Caco-2 (cell line): ENCODE data around the gene WDR48. TPM values are rescaled to one million over a fixed set of nuclear protein-coding genes. Genes with fewer than 3 reads are reported as not detected.

ENCODE experiments used
- BruUV-seq: library from RNA; stranded (reverse); fragments of 400-500 nt; replicated peaks from 2 replicates; lab custom pipeline; 2021; lab: Mats Ljungman, UMichigan
- CTCF ChIA-PET: fragments of 300-600 bp; sonication (Branson Sonifier 250); formaldehyde crosslinking; loops from one replicate; lab custom pipeline; 2022; ENCODE audit warnings: antibody characterized with exemption; lab: Charles Lee
- POLR2A ChIA-PET: fragments of 300-600 bp; sonication (Branson Sonifier 250); formaldehyde crosslinking; loops from one replicate; lab custom pipeline; 2022; ENCODE audit warnings: antibody characterized with exemption; lab: Charles Lee
- DNase-seq, 2 experiments: peaks; one replicate each; pipeline versions ENCODE4 v3.0.0 to v3.0.0-alpha.2; 2020 to 2022
- H3K27me3 ChIP-seq: replicated peaks from 2 replicates; pipeline ENCODE4 v1.6.0; 2011; ENCODE audit warnings: low read length; ENCODE audit not compliant: control insufficient read depth, insufficient read depth
- H3K36me3 ChIP-seq: 2 replicates; pipeline ENCODE4 v1.5.1; 2011; ENCODE audit warnings: low read length; ENCODE audit not compliant: control insufficient read depth, insufficient read depth
- H3K4me1 ChIP-seq: fragments of 250-450 bp; sonication (Bioruptor Pico); 2 replicates; pipeline ENCODE4 v1.5.1; 2020; ENCODE audit warnings: mild to moderate bottlenecking
- H3K4me3 ChIP-seq: 2 replicates; pipeline ENCODE4 v1.5.1; 2011; ENCODE audit warnings: low read depth, mild to moderate bottlenecking, control low read depth, low read length
- H3K9me3 ChIP-seq: fragments of 250-450 bp; sonication (Bioruptor Pico); 2 replicates; pipeline ENCODE4 v1.5.1; 2020; ENCODE audit warnings: mild to moderate bottlenecking, moderate library complexity
- H3K27ac Mint-ChIP-seq: one replicate; pipeline ENCODE4 v1.8.0; 2022; ENCODE audit warnings: mixed read lengths; ENCODE audit not compliant: unreplicated experiment
- H3K27me3 Mint-ChIP-seq: one replicate; pipeline ENCODE4 v1.8.0; 2022; ENCODE audit warnings: mixed read lengths; ENCODE audit not compliant: insufficient read depth, unreplicated experiment
- H3K36me3 Mint-ChIP-seq: one replicate; pipeline ENCODE4 v1.8.0; 2022; ENCODE audit warnings: mild to moderate bottlenecking, mixed read lengths; ENCODE audit not compliant: insufficient read depth, unreplicated experiment
- H3K4me1 Mint-ChIP-seq: one replicate; pipeline ENCODE4 v1.8.0; 2022; ENCODE audit warnings: low read depth, mixed read lengths; ENCODE audit not compliant: unreplicated experiment
- H3K4me3 Mint-ChIP-seq: one replicate; pipeline ENCODE4 v1.8.0; 2022; ENCODE audit warnings: mild to moderate bottlenecking, moderate library complexity, mixed read lengths; ENCODE audit not compliant: unreplicated experiment
- H3K9me3 Mint-ChIP-seq: one replicate; pipeline ENCODE4 v1.8.0; 2022; ENCODE audit warnings: mixed read lengths; ENCODE audit not compliant: unreplicated experiment
- intact Hi-C: fragments of 100-400 bp; cut with micrococcal nuclease; formaldehyde crosslinking; loops from one replicate; pipeline ENCODE4 v1.10.0; 2022; ENCODE audit not compliant: unreplicated experiment
- total RNA-seq: library from RNA; stranded (reverse); gene quantifications from 2 replicates; pipeline ENCODE4 v1.2.3, GENCODE V29; 2022
- TF ChIP-seq, protein P1 (sequence below), 2 experiments: fragments of 200-600 bp in 1 of 2; IDR thresholded peaks; 1 replicate in 1 of 2; 2 replicates in 1 of 2; pipeline versions ENCODE4 v1.5.1 to v1.8.0; 2011 to 2022; ENCODE audit warnings: antibody characterized with exemption in 1 of 2, control low read depth in 1 of 2, inconsistent platforms in 1 of 2, low read depth in 1 of 2, low read length in 1 of 2, mild to moderate bottlenecking in 1 of 2, moderate library complexity in 1 of 2; ENCODE audit not compliant: insufficient read depth in 1 of 2, severe bottlenecking in 1 of 2, unreplicated experiment in 1 of 2

The WDR48 gene
- total RNA-seq, 1 experiment from 2014 or later: 27.6 TPM

DNA sequence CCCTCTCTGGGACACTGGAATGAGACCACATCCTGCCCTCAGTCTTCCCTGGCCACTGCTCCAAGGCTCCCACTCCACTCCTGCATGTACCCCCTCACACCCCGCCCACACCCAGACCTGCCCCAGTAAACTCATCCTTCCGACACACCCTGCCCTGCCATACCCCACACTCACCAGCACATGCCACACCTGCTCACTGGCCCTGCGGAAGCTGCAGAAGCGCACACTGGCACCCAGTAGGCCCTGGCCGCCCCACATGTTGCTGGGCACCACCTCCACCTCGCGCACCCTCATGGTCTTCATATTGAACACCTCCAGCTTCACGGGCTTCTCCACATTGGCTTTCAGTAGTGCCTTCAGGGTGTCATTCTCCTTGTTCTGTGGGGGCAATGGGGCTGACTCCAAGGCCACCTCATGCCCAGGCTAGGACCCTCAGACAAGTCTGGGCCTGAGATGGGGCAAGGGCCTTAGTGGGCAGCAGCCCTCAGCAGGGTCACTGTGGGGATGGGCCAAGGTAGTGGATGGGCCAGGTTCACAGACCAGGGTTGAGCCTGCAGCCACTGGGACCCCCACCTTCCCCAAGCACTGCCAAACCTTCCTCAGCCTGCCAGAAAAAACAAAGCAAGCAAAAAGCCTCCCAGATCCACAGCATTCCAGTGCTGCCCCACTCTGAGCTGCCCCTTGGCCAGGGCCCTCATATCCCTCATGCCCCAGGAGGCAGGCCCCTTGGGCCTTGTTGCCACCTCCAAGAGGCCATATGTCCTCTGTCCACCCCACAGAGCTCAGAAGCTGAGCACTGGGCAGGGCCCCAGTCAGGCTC is 50.9 kb downstream of the WDR48 start:
- CTCF ChIA-PET: no interaction called here

DNA sequence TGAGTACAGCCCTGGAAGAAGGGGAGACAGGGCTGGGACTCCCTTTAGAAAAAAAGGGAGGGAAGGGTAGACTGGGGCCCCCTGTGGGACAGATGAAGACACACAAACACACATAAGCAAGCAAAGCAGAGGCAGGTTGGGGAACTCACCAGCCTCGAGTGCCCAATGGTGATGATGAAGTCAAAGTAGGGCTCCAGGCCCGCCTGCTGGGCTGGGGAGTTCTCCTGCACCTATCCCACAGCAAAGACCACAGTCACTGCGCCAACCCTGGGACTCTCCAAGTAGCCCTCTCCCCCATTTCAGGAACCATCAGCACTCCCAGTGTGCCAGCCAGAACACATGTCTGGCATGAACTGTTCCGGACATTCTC is 51.5 kb downstream of the WDR48 start:
- CTCF ChIA-PET: no interaction called here
- intact Hi-C loops: no loop called here
- Histone ChIP-seq H3K4me1 (peaks cover 8% of the 10 kb centered on the region; the same call in 1 of the 2 replicates), H3K27me3 (no peaks in the 10 kb centered on the region), H3K36me3 (peaks cover 5% of the 10 kb centered on the region), H3K9me3 (no peaks in the 10 kb centered on the region), H3K4me3 (no peak overlapping the region)
- POLR2A ChIA-PET: no interaction called here
- Mint-ChIP-seq H3K9me3 (no peaks in the 10 kb centered on the region), H3K4me3 (no peak overlapping the region), H3K27ac (no peak overlapping the region), H3K4me1 (peaks cover 19% of the 10 kb centered on the region), H3K36me3 (peaks cover 16% of the 10 kb centered on the region), H3K27me3 (no peaks in the 10 kb centered on the region)
- TF ChIP-seq, protein P1, sequence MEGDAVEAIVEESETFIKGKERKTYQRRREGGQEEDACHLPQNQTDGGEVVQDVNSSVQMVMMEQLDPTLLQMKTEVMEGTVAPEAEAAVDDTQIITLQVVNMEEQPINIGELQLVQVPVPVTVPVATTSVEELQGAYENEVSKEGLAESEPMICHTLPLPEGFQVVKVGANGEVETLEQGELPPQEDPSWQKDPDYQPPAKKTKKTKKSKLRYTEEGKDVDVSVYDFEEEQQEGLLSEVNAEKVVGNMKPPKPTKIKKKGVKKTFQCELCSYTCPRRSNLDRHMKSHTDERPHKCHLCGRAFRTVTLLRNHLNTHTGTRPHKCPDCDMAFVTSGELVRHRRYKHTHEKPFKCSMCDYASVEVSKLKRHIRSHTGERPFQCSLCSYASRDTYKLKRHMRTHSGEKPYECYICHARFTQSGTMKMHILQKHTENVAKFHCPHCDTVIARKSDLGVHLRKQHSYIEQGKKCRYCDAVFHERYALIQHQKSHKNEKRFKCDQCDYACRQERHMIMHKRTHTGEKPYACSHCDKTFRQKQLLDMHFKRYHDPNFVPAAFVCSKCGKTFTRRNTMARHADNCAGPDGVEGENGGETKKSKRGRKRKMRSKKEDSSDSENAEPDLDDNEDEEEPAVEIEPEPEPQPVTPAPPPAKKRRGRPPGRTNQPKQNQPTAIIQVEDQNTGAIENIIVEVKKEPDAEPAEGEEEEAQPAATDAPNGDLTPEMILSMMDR (IDR thresholded peaks at IDR 0.05; ENCODE audit: insufficient read depth in 1 of 2, low read depth in 1 of 2, low read length in 1 of 2, severe bottlenecking in 1 of 2, unreplicated experiment in 1 of 2): no peak
- no TSS peak for BruUV-seq
- DNase-seq: no peak

More for the DNA sequence above, 50.9 kb downstream of the WDR48 start:
- Mint-ChIP-seq H3K4me1 (peaks cover 13% of the 10 kb centered on the region), H3K4me3 (no peak overlapping the region), H3K9me3 (no peaks in the 10 kb centered on the region), H3K27me3 (no peaks in the 10 kb centered on the region), H3K27ac (peak overlapping the region; percentile 40), H3K36me3 (peaks cover 15% of the 10 kb centered on the region)
- no peak for DNase-seq
- Histone ChIP-seq H3K9me3 (no peaks in the 10 kb centered on the region), H3K4me1 (peaks cover 8% of the 10 kb centered on the region; the same call in 1 of the 2 replicates), H3K4me3 (no peak overlapping the region), H3K36me3 (peaks cover 5% of the 10 kb centered on the region), H3K27me3 (no peaks in the 10 kb centered on the region)
- POLR2A ChIA-PET: no interaction called here
- BruUV-seq: no TSS peak
- TF ChIP-seq, protein P1 (IDR thresholded peaks at IDR 0.05; ENCODE audit: insufficient read depth in 1 of 2, low read depth in 1 of 2, low read length in 1 of 2, severe bottlenecking in 1 of 2, unreplicated experiment in 1 of 2): no peak
- intact Hi-C loops: no loop called here

DNA sequence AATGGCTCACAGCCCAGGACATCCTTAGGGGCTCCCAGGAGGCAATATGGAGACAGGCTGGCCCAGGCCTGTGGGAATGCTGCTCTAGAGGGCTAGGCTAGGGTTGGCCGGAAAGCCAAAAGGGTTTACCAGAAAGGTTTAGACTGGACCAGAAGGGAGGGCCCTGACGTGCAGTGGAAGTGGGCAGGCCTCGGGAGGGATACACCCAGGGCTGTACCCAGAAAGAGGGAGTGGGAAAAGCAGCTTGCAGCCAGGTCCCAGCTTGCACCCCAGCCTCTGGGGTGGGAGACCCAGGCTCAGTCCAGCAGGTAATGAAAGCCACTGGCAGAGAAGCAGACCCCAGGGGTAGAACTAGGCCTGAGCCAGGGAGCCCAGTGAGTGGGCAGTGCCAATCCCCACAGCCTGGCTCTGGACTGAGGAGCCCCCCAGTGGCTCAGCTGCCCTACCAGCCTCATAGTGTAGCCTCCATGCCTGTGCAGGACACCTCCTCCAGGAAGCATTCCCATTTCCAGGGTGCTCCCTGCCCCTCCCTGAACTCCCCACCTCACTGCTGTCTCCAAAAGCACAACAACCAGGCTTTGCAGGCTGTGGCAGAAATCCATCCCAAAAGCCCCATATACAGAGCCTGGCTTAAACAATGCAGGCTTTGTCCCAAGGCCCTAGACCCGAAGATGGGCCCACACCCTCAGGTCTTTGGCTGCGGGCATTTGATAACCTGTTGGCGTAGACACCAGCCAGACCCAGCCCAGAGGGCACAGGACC is 52.2 kb downstream of the WDR48 start:
- Histone ChIP-seq H3K9me3 (no peaks in the 10 kb centered on the region), H3K4me3 (no peak overlapping the region), H3K4me1 (peaks cover 8% of the 10 kb centered on the region; the same call in 1 of the 2 replicates), H3K27me3 (no peaks in the 10 kb centered on the region), H3K36me3 (peaks cover 4% of the 10 kb centered on the region)
- Mint-ChIP-seq H3K27ac (no peak overlapping the region), H3K36me3 (peaks cover 16% of the 10 kb centered on the region), H3K4me1 (peaks cover 22% of the 10 kb centered on the region), H3K4me3 (no peak overlapping the region), H3K9me3 (no peaks in the 10 kb centered on the region), H3K27me3 (no peaks in the 10 kb centered on the region)
- intact Hi-C loops: no loop called here
- TF ChIP-seq, protein P1 (IDR thresholded peaks at IDR 0.05; ENCODE audit: insufficient read depth in 1 of 2, low read depth in 1 of 2, low read length in 1 of 2, severe bottlenecking in 1 of 2, unreplicated experiment in 1 of 2): no peak
- no peak for DNase-seq
- no TSS peak for BruUV-seq
- ChIA-PET POLR2A (no interaction called here), CTCF (no interaction called here)
